GM23338 (cell line): Measurements from ENCODE around the gene MAPK12. TPM values are rescaled to one million over a fixed set of nuclear protein-coding genes. Genes with fewer than 3 reads are reported as not detected.

Experiments used
- ATAC-seq: fragments of 200-7000 bp; cut with Tn5 transposase; 3 replicates; pipeline ENCODE4 v1.9.1; 2020
- DNase-seq: peaks from one replicate; pipeline ENCODE4 v3.0.0-alpha.2; 2015; ENCODE audit warnings: low spot score
- H2AFZ ChIP-seq: fragments of 200-600 bp; sonication (generic); 2 replicates; pipeline ENCODE4 v1.8.0; 2016; ENCODE audit warnings: antibody characterized with exemption, mild to moderate bottlenecking, moderate library complexity
- H3F3A ChIP-seq: fragments of 200-600 bp; sonication (generic); replicated peaks from 2 replicates; pipeline ENCODE4 v1.8.0; 2017; ENCODE audit warnings: antibody characterized with exemption, mixed run types, low read depth
- H3K27ac ChIP-seq: fragments of 200-600 bp; sonication (generic); 2 replicates; pipeline ENCODE4 v1.6.1; 2016; ENCODE audit warnings: low read depth
- H3K27me3 ChIP-seq: fragments of 200-600 bp; sonication (generic); 2 replicates; pipeline ENCODE4 v1.8.0; 2016; ENCODE audit warnings: mild to moderate bottlenecking, mixed run types, moderate library complexity; ENCODE audit not compliant: insufficient read depth
- H3K36me3 ChIP-seq: fragments of 200-600 bp; sonication (generic); 2 replicates; pipeline ENCODE4 v1.8.0; 2016; ENCODE audit warnings: mild to moderate bottlenecking; ENCODE audit not compliant: insufficient read depth
- H3K4me1 ChIP-seq: fragments of 200-600 bp; sonication (generic); 2 replicates; pipeline ENCODE4 v1.8.0; 2016; ENCODE audit warnings: mild to moderate bottlenecking, moderate library complexity; ENCODE audit not compliant: insufficient read depth
- H3K4me2 ChIP-seq: fragments of 200-600 bp; sonication (generic); 2 replicates; pipeline ENCODE4 v1.7.1; 2017; ENCODE audit warnings: mixed run types
- H3K4me3 ChIP-seq: fragments of 200-600 bp; sonication (generic); 2 replicates; pipeline ENCODE4 v1.6.1; 2016; ENCODE audit warnings: mixed run types
- H3K79me2 ChIP-seq: fragments of 200-600 bp; sonication (generic); replicated peaks from 2 replicates; pipeline ENCODE4 v1.8.0; 2017; ENCODE audit warnings: mild to moderate bottlenecking; ENCODE audit not compliant: insufficient read depth
- H3K9me2 ChIP-seq: fragments of 200-600 bp; sonication (generic); 2 replicates; pipeline ENCODE4 v1.8.0; 2017; ENCODE audit not compliant: insufficient read depth
- H4K20me1 ChIP-seq: fragments of 200-600 bp; sonication (generic); replicated peaks from 2 replicates; pipeline ENCODE4 v1.8.0; 2017; ENCODE audit warnings: mild to moderate bottlenecking; ENCODE audit not compliant: insufficient read depth
- H3K27ac Mint-ChIP-seq: 2 replicates; pipeline ENCODE4 v1.8.0; 2020; ENCODE audit warnings: inconsistent platforms, mild to moderate bottlenecking, moderate library complexity, mixed read lengths
- H3K27me3 Mint-ChIP-seq: 3 replicates; pipeline ENCODE4 v1.8.0; 2022; ENCODE audit warnings: low read depth, mild to moderate bottlenecking, moderate library complexity, mixed read lengths, inconsistent platforms; ENCODE audit not compliant: insufficient read depth, poor library complexity
- H3K36me3 Mint-ChIP-seq: 3 replicates; pipeline ENCODE4 v1.8.0; 2021; ENCODE audit warnings: low read depth, mild to moderate bottlenecking, inconsistent platforms, moderate library complexity, mixed read lengths
- H3K4me1 Mint-ChIP-seq: 3 replicates; pipeline ENCODE4 v1.8.0; 2020; ENCODE audit warnings: mild to moderate bottlenecking, inconsistent platforms, mixed read lengths
- H3K4me3 Mint-ChIP-seq: 3 replicates; pipeline ENCODE4 v1.8.0; 2021; ENCODE audit warnings: moderate library complexity, mild to moderate bottlenecking, inconsistent platforms, mixed read lengths
- H3K9me3 Mint-ChIP-seq: 3 replicates; pipeline ENCODE4 v1.8.0; 2020; ENCODE audit warnings: moderate library complexity, mild to moderate bottlenecking, inconsistent platforms, mixed read lengths
- CREB1 ChIP-seq: fragments of 250-450 bp; sonication (Bioruptor Pico); IDR thresholded peaks from 2 replicates; pipeline ENCODE4 v1.5.0; 2020; ENCODE audit warnings: low read depth, mild to moderate bottlenecking, moderate library complexity
- EZH2 ChIP-seq: fragments of 200-600 bp; sonication (generic); IDR thresholded peaks from one replicate; pipeline ENCODE4 v1.8.0; 2017; ENCODE audit warnings: antibody characterized with exemption, mild to moderate bottlenecking, low read depth; ENCODE audit not compliant: unreplicated experiment
- NANOG ChIP-seq: IDR thresholded peaks from 2 replicates; pipeline ENCODE4 v1.6.1; 2016; ENCODE audit warnings: antibody characterized with exemption, borderline replicate concordance
- POLR2AphosphoS5 ChIP-seq: IDR thresholded peaks from 2 replicates; pipeline ENCODE4 v1.6.1; 2016; ENCODE audit warnings: antibody characterized with exemption, low read depth
- ZNF331 ChIP-seq: fragments of 250-450 bp; sonication (Bioruptor Pico); IDR thresholded peaks from 2 replicates; pipeline ENCODE4 v1.5.0; 2020; ENCODE audit warnings: low read depth, mild to moderate bottlenecking, moderate library complexity
- ZNF462 ChIP-seq: fragments of 250-450 bp; sonication (Bioruptor Pico); IDR thresholded peaks from 2 replicates; pipeline ENCODE4 v1.5.0; 2020; ENCODE audit warnings: mild to moderate bottlenecking, moderate library complexity
- polyA plus RNA-seq: library from polyadenylated mRNA; unstranded; fragments of >200 nt; fragmentation: Nextera tagmentation; extraction: Ambion mirVana; gene quantifications from 2 replicates; pipeline ENCODE4 v1.2.1, GENCODE V29; 2016
- total RNA-seq: library from RNA; depleted of rRNA; stranded (reverse); fragments of >200 nt; shearing (Covaris generic); gene quantifications from 2 replicates; pipeline ENCODE4 v1.2.3, GENCODE V29; 2014

MAPK12 gene
- total and polyA plus RNA-seq, 2 experiments from 2014 or later = 10.4 to 26.1 TPM

DNA sequence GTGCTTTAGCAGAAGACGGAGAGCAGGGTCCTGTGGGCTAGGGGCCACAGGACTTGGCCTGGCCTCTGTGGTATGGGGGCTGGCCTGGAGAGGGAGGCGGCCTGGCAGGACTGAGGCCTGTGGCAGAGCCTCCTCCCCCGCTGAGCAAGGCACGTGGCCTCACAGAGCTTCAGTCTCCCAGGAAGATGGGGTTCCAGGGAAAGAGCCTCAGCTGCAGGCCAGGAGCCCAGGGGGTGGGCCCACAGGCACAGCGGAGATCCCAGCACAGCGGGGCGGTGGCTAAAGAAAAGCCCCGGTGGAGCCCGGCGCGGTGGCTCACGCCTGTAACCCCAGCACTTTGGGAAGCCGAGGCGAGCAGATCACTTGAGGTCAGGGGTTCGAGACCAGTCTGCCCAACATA is 2.2 kb downstream of the MAPK12 start (continued):
- TF ChIP-seq ZNF462 (CRISPR knock-in tag) (no peak), POLR2AphosphoS5 (no peak), NANOG (no peak)

- H3K9me2 ChIP-seq = no peaks in the 10 kb centered on the region
- Mint-ChIP-seq H3K27me3 (peaks cover 21% of the 10 kb centered on the region), H3K36me3 (no peaks in the 10 kb centered on the region), H3K9me3 (no peaks in the 10 kb centered on the region), H3K27ac (no peak overlapping the region), H3K4me1 (peaks cover 6% of the 10 kb centered on the region; the same call in 2 of the 3 replicates), H3K4me3 (no peak overlapping the region)
- no peak overlapping the region for H2AFZ ChIP-seq
- H3K4me3 ChIP-seq = no peak overlapping the region
- no peak overlapping the region for H3K4me2 ChIP-seq
- H3K27ac ChIP-seq = no peak overlapping the region
- no peaks in the 10 kb centered on the region for H3K79me2 ChIP-seq
- no peaks in the 10 kb centered on the region for H3F3A ChIP-seq
- H4K20me1 ChIP-seq = no peaks in the 10 kb centered on the region
- DNase-seq = no peak
- peaks cover 7% of the 10 kb centered on the region for H3K4me1 ChIP-seq
- H3K27me3 ChIP-seq = peaks cover 23% of the 10 kb centered on the region
- H3K36me3 ChIP-seq = no peaks in the 10 kb centered on the region
- no peak for ATAC-seq
- TF ChIP-seq ZNF331 (CRISPR knock-in tag) (no peak), EZH2 (no peak), ZNF462 (CRISPR knock-in tag) (no peak), POLR2AphosphoS5 (no peak), NANOG (no peak), CREB1 (CRISPR knock-in tag) (no peak)
Observed at GRCh38 chr22:50258361-50259292, 2.9 kb downstream of the MAPK12 start.
